Measurements from ENCODE around the gene ASXL3. TPM values are rescaled to one million over a fixed set of nuclear protein-coding genes. Genes with fewer than 3 reads are reported as not detected.

ASXL3 gene
- total RNA-seq, 1 donor from 2014 or later: 6.6 TPM

DNA sequence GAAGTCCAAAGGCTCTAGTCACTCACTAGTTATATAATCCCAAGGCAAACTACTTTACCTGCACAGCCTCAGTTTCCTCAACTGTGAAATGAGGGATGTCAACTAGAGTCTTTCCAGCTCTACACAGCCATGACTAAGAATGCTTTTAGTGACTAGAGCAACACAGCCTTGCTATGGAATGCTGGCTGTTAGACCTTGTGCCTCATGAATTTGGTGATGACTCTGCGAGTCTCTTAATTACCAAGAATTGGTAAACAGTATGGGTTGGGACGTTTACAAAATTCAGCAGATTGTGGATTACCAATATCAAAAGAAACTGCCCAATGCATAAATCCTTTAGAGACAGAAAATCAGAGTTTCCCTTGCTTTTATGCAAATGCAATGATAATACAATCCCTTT, 163.7 kb downstream of the ASXL3 start:
- Histone ChIP-seq H3K27me3 (no peaks in the 10 kb centered on the region), H3K36me3 (peaks cover 0 to 42% of the 10 kb centered on the region in 2 donors)
- intact Hi-C loops (cut with DNase I): no loop called here

DNA sequence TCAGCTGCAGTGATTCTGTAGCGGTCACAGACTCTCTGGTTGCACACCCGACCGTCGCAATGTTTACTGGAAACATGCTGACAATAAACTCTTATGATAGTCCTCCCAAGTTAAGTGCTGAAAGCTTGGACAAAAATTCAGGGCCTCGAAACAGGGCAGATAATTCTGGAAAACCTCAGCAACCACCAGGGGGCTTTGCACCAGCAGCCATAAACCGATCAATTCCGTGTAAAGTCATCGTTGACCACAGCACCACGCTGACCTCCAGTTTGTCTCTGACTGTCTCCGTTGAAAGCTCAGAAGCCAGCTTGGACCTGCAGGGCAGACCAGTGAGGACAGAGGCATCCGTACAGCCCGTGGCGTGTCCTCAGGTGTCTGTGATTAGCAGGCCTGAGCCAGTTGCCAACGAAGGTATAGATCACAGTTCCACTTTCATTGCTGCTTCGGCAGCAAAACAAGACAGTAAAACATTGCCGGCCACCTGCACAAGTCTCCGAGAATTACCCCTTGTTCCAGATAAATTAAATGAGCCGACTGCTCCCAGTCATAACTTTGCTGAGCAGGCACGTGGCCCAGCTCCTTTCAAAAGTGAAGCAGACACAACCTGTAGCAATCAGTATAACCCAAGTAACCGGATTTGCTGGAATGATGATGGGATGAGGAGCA, 166.1 kb downstream of the ASXL3 start:
- no peaks in the 10 kb centered on the region for H3K9me3 ChIP-seq
- H3K4me1 ChIP-seq: no peaks in the 10 kb centered on the region
- H3K36me3 ChIP-seq: peaks cover 0 to 36% of the 10 kb centered on the region in 2 donors
- H3K4me3 ChIP-seq: no peak overlapping the region
- H3K27me3 ChIP-seq: no peaks in the 10 kb centered on the region
- TF ChIP-seq, protein P1, sequence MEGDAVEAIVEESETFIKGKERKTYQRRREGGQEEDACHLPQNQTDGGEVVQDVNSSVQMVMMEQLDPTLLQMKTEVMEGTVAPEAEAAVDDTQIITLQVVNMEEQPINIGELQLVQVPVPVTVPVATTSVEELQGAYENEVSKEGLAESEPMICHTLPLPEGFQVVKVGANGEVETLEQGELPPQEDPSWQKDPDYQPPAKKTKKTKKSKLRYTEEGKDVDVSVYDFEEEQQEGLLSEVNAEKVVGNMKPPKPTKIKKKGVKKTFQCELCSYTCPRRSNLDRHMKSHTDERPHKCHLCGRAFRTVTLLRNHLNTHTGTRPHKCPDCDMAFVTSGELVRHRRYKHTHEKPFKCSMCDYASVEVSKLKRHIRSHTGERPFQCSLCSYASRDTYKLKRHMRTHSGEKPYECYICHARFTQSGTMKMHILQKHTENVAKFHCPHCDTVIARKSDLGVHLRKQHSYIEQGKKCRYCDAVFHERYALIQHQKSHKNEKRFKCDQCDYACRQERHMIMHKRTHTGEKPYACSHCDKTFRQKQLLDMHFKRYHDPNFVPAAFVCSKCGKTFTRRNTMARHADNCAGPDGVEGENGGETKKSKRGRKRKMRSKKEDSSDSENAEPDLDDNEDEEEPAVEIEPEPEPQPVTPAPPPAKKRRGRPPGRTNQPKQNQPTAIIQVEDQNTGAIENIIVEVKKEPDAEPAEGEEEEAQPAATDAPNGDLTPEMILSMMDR (IDR thresholded peaks at IDR 0.05): no peak
- no peak overlapping the region for H3K27ac ChIP-seq
- no peak for DNase-seq (ENCODE audit: low spot score in 2 of 2)
- intact Hi-C loops (cut with DNase I): no loop called here

More for the DNA sequence above, 163.7 kb downstream of the ASXL3 start:
- H3K9me3 ChIP-seq: no peaks in the 10 kb centered on the region
- TF ChIP-seq, protein P1 (IDR thresholded peaks at IDR 0.05): no peak
- H3K4me1 ChIP-seq: no peaks in the 10 kb centered on the region
- H3K27ac ChIP-seq: no peak overlapping the region
- no peak overlapping the region for H3K4me3 ChIP-seq
- DNase-seq (ENCODE audit: low spot score in 2 of 2): no peak

DNA sequence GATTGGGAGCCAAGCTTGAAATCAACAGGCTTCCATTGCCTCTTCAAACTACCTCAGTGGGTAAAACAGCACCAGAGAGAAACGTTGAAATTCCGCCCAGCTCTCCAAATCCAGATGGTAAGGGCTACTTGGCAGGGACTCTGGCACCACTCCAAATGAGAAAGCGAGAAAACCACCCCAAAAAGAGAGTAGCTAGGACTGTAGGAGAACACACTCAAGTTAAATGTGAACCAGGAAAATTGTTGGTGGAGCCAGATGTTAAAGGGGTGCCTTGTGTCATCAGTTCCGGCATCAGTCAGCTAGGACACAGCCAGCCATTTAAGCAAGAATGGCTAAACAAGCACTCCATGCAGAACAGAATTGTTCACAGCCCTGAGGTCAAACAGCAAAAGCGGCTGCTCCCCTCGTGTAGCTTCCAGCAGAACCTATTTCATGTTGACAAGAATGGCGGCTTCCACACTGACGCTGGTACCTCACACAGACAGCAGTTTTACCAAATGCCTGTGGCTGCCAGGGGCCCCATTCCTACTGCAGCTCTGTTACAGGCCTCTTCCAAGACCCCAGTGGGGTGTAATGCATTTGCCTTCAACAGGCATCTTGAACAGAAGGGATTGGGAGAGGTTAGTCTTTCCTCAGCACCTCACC, 167.3 kb downstream of the ASXL3 start:
- Histone ChIP-seq H3K4me1 (no peaks in the 10 kb centered on the region), H3K27ac (no peak overlapping the region), H3K4me3 (no peak overlapping the region), H3K36me3 (peaks cover 0 to 25% of the 10 kb centered on the region in 2 donors), H3K9me3 (no peaks in the 10 kb centered on the region), H3K27me3 (no peaks in the 10 kb centered on the region)
- intact Hi-C loops (cut with DNase I): no loop called here
- TF ChIP-seq, protein P1 (IDR thresholded peaks at IDR 0.05): no peak
- no peak for DNase-seq (ENCODE audit: low spot score in 2 of 2)

DNA sequence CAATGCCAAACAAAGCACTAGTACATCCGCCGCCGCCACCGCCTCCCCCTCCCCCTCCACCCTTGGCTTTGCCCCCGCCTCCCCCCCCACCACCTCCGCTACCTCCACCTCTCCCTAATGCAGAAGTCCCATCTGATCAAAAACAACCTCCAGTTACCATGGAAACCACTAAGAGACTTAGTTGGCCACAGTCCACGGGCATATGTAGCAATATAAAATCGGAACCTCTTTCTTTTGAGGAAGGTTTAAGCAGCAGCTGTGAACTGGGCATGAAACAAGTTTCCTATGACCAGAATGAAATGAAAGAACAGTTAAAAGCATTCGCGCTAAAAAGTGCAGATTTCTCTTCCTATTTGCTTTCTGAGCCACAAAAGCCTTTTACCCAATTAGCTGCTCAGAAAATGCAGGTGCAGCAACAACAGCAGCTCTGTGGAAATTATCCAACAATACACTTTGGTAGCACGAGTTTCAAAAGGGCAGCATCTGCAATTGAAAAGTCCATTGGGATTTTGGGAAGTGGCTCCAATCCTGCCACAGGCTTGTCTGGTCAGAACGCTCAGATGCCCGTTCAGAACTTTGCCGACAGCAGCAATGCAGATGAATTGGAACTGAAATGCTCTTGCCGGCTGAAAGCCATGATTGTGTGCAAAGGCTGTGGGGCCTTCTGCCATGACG, 168.0 kb downstream of the ASXL3 start:
- H3K27ac ChIP-seq: no peak overlapping the region
- H3K9me3 ChIP-seq: no peaks in the 10 kb centered on the region
- no peak for DNase-seq (ENCODE audit: low spot score in 2 of 2)
- peaks cover 0 to 25% of the 10 kb centered on the region in 2 donors for H3K36me3 ChIP-seq
- H3K4me1 ChIP-seq: no peaks in the 10 kb centered on the region
- intact Hi-C loops (cut with DNase I): no loop called here
- TF ChIP-seq, protein P1 (IDR thresholded peaks at IDR 0.05): no peak
- no peak overlapping the region for H3K4me3 ChIP-seq
- H3K27me3 ChIP-seq: no peaks in the 10 kb centered on the region

DNA sequence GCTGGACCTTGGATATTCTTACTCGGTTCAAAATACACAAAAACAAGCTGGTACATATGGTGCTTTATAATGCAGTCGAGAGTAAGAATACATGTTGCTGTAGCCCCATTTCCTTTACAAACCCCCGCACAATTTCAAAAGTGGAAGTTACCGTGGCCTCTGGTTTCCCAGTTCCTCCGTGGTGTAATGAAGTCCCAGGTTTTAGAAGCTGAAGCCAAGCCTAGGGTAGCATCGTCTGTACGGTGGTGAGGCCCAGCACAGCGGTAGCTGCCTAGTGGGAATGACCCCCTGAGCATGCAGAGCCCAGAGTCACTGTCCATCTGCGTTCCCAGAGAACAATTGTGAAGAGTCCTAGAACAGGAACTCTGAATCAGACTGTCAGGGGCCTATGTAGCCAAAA, 171.8 kb downstream of the ASXL3 start:
- no peak overlapping the region for H3K27ac ChIP-seq
- H3K27me3 ChIP-seq: no peaks in the 10 kb centered on the region
- H3K9me3 ChIP-seq: no peaks in the 10 kb centered on the region
- intact Hi-C loops (cut with DNase I): no loop called here
- DNase-seq (ENCODE audit: low spot score in 2 of 2): no peak
- TF ChIP-seq, protein P1 (IDR thresholded peaks at IDR 0.05): no peak
- no peak overlapping the region for H3K4me3 ChIP-seq
- H3K36me3 ChIP-seq: no peaks in the 10 kb centered on the region
- no peaks in the 10 kb centered on the region for H3K4me1 ChIP-seq

Measured in ascending aorta (tissue), 2 donors.